ENCODE data around the gene IGF1R.

GRCh38 chr15:98823012-98823458 lies 174.7 kb downstream of the IGF1R start:
- TF ChIP-seq CBX5 (IDR thresholded peaks at IDR 0.05; ENCODE audit: low read depth, low read length) (no peak), POLR2AphosphoS5 (IDR thresholded peaks at IDR 0.05; ENCODE audit: low read depth, low read length) (no peak), GTF2F1 (IDR thresholded peaks at IDR 0.05; ENCODE audit: borderline replicate concordance, low read depth, low read length) (no peak), SRF (IDR thresholded peaks at IDR 0.05; ENCODE audit: low read depth, low read length) (no peak), NANOG (IDR thresholded peaks at IDR 0.05; ENCODE audit: insufficient read depth, low read depth, low read length, poor library complexity, severe bottlenecking) (peak; percentile 68), CEBPB (IDR thresholded peaks at IDR 0.05; ENCODE audit: low read depth, low read length) (no peak), ZNF274 (IDR thresholded peaks at IDR 0.05; ENCODE audit: borderline replicate concordance, extremely low read depth, low read length) (no peak), SAP30 (IDR thresholded peaks at IDR 0.05; ENCODE audit: insufficient read depth, insufficient replicate concordance, low read length) (no peak), RAD21 (IDR thresholded peaks at IDR 0.05 in 1 of 2, conservative IDR thresholded peaks at IDR 0.05 in 1 of 2; ENCODE audit: low read depth in 2 of 2, low read length in 2 of 2) (no peak), SP4 (IDR thresholded peaks at IDR 0.05; ENCODE audit: low read length) (no peak)
- TF ChIP-seq, protein P1, sequence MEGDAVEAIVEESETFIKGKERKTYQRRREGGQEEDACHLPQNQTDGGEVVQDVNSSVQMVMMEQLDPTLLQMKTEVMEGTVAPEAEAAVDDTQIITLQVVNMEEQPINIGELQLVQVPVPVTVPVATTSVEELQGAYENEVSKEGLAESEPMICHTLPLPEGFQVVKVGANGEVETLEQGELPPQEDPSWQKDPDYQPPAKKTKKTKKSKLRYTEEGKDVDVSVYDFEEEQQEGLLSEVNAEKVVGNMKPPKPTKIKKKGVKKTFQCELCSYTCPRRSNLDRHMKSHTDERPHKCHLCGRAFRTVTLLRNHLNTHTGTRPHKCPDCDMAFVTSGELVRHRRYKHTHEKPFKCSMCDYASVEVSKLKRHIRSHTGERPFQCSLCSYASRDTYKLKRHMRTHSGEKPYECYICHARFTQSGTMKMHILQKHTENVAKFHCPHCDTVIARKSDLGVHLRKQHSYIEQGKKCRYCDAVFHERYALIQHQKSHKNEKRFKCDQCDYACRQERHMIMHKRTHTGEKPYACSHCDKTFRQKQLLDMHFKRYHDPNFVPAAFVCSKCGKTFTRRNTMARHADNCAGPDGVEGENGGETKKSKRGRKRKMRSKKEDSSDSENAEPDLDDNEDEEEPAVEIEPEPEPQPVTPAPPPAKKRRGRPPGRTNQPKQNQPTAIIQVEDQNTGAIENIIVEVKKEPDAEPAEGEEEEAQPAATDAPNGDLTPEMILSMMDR (IDR thresholded peaks at IDR 0.05; ENCODE audit: control extremely low read depth in 1 of 3, insufficient read depth in 1 of 3, low read depth in 1 of 3, low read length in 3 of 3): no peak
